ENCODE measurements around the gene PARM1.

Gene PARM1

DNA sequence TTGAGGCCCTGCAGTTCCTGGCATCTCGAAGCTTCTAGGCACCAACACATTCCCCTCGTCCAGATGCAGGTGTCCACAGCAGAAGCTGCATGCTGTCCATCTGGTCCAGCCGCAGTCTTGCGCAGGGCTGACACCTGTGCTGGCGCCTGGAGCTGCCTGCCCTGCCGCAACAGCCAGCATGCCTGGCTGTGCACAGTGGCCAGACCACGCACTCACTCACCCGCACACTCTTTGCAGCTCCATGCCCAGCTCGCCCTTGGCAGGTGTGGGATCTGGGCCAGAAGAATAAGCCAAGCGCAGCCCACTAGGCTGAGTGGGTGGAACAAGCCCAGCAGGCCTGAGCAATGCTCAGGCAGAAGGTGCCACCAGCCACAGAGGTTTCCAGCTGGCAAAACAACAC lies 125.6 kb downstream of the PARM1 start:
- TF ChIP-seq YY1 (IDR thresholded peaks at IDR 0.05; ENCODE audit: low read depth) (no peak), REST (IDR thresholded peaks at IDR 0.05; ENCODE audit: low read depth) (no peak), RAD21 (IDR thresholded peaks at IDR 0.05; ENCODE audit: low read depth) (no peak), CEBPB (IDR thresholded peaks at IDR 0.05) (no peak), TAF1 (IDR thresholded peaks at IDR 0.05; ENCODE audit: low read depth) (no peak), EGR1 (IDR thresholded peaks at IDR 0.05) (no peak), CREB1 (IDR thresholded peaks at IDR 0.05; ENCODE audit: low read depth) (no peak), TEAD4 (IDR thresholded peaks at IDR 0.05) (no peak), FOXM1 (IDR thresholded peaks at IDR 0.05; ENCODE audit: borderline replicate concordance, low read depth) (no peak), ZBTB7A (IDR thresholded peaks at IDR 0.05; ENCODE audit: low read depth) (no peak), USF1 (IDR thresholded peaks at IDR 0.05) (no peak), NFIC (IDR thresholded peaks at IDR 0.05) (no peak), TCF12 (IDR thresholded peaks at IDR 0.05; ENCODE audit: low read depth) (no peak), EP300 (IDR thresholded peaks at IDR 0.05; ENCODE audit: borderline replicate concordance) (no peak)
- TF ChIP-seq, protein P1, sequence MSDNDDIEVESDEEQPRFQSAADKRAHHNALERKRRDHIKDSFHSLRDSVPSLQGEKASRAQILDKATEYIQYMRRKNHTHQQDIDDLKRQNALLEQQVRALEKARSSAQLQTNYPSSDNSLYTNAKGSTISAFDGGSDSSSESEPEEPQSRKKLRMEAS (IDR thresholded peaks at IDR 0.05), result no peak

- TF ChIP-seq EP300 (IDR thresholded peaks at IDR 0.05; ENCODE audit: borderline replicate concordance) (no peak), FOXM1 (IDR thresholded peaks at IDR 0.05; ENCODE audit: borderline replicate concordance, low read depth) (no peak)
Measured at GRCh38 chr4:75063433-75063832, 130.5 kb downstream of the PARM1 start.

DNA sequence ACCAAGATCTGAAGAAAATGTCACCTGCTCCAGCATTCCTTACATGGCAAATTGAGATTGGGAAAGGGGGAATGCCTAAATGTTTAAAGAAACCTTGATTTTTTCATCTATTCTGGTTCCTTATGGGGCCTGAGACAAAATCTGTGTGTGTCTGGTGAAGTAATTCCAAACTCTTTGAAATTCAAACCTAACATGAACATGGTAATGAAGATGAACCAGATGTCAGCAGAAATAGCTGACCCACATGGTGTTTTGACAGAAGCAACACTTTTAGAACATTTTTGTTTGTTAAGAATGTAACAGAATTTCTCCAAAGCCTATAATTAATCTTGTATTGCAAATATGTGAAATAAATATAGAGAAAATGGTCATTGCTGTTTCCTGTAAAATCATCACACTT lies 133.0 kb downstream of the PARM1 start:
- TF ChIP-seq, protein P1 (IDR thresholded peaks at IDR 0.05), result no peak
- TF ChIP-seq TAF1 (IDR thresholded peaks at IDR 0.05; ENCODE audit: low read depth), result no peak
- no peak for TF ChIP-seq USF1 (IDR thresholded peaks at IDR 0.05)
- TF ChIP-seq CEBPB (IDR thresholded peaks at IDR 0.05), result no peak
- TF ChIP-seq EGR1 (IDR thresholded peaks at IDR 0.05), result no peak
- TF ChIP-seq RAD21 (IDR thresholded peaks at IDR 0.05; ENCODE audit: low read depth), result no peak
- no peak for TF ChIP-seq REST (IDR thresholded peaks at IDR 0.05; ENCODE audit: low read depth)
- no peak for TF ChIP-seq FOXM1 (IDR thresholded peaks at IDR 0.05; ENCODE audit: borderline replicate concordance, low read depth)
- no peak for TF ChIP-seq EP300 (IDR thresholded peaks at IDR 0.05; ENCODE audit: borderline replicate concordance)
- TF ChIP-seq ZBTB7A (IDR thresholded peaks at IDR 0.05; ENCODE audit: low read depth), result no peak

GRCh38 chr4:75069493-75070074 lies 136.7 kb downstream of the PARM1 start:
- no peak for TF ChIP-seq REST (IDR thresholded peaks at IDR 0.05; ENCODE audit: low read depth)
- TF ChIP-seq TAF1 (IDR thresholded peaks at IDR 0.05; ENCODE audit: low read depth), result no peak
- no peak for TF ChIP-seq TCF12 (IDR thresholded peaks at IDR 0.05; ENCODE audit: low read depth)
- TF ChIP-seq USF1 (IDR thresholded peaks at IDR 0.05), result no peak
- TF ChIP-seq EP300 (IDR thresholded peaks at IDR 0.05; ENCODE audit: borderline replicate concordance), result no peak
- TF ChIP-seq CEBPB (IDR thresholded peaks at IDR 0.05), result no peak
- no peak for TF ChIP-seq CREB1 (IDR thresholded peaks at IDR 0.05; ENCODE audit: low read depth)
- no peak for TF ChIP-seq YY1 (IDR thresholded peaks at IDR 0.05; ENCODE audit: low read depth)
